ENCODE measurements around the gene CEP104. TPM values are rescaled to one million over a fixed set of nuclear protein-coding genes. Genes with fewer than 3 reads are reported as not detected.

CEP104 gene
- total RNA-seq, 1 experiment from 2014 or later: 34.5 TPM

- peaks cover 5% of the 10 kb centered on the region for H3K27me3 Mint-ChIP-seq (ENCODE audit: low read depth)
- Histone ChIP-seq H2BK15ac (ENCODE audit: low read depth, low read length) (no peak overlapping the region), H3K27ac (ENCODE audit: insufficient read length, low read depth, low read length) (no peak overlapping the region), H2BK5ac (ENCODE audit: insufficient read length, low read length) (no peak overlapping the region), H3K79me2 (ENCODE audit: insufficient read depth, low read length) (no peaks in the 10 kb centered on the region), H3K56ac (ENCODE audit: insufficient read length, low read depth, low read length) (no peak overlapping the region), H3K18ac (ENCODE audit: insufficient read length, low read depth, low read length) (no peak overlapping the region), H3K4me2 (ENCODE audit: insufficient read depth, insufficient read length, low read length) (no peak overlapping the region), H4K5ac (ENCODE audit: insufficient read length, low read depth, low read length) (no peak overlapping the region), H2AK5ac (ENCODE audit: insufficient read length, low read length) (no peak overlapping the region), H3K27me3 (ENCODE audit: insufficient read depth, low read length) (no peaks in the 10 kb centered on the region), H2AFZ (ENCODE audit: low read length) (no peak overlapping the region), H3K9me3 (ENCODE audit: control insufficient read depth, low read depth, low read length) (no peaks in the 10 kb centered on the region), H2BK12ac (ENCODE audit: insufficient read length, low read depth, low read length) (no peak overlapping the region), H3K9ac (ENCODE audit: extremely low read depth, insufficient read length, low read length) (no peak overlapping the region), H4K91ac (ENCODE audit: insufficient read length, low read depth, low read length) (no peak overlapping the region), H2BK20ac (ENCODE audit: low read depth, low read length, poor library complexity, severe bottlenecking) (no peak overlapping the region), H3K23ac (ENCODE audit: insufficient read length, low read depth, low read length) (no peak overlapping the region), H3K23me2 (ENCODE audit: insufficient read length, low read depth, low read length, poor library complexity, severe bottlenecking) (peaks cover 11% of the 10 kb centered on the region), H3T11ph (ENCODE audit: low read length) (no peak overlapping the region), H3K4ac (ENCODE audit: low read depth, low read length) (no peak overlapping the region), H3K4me1 (ENCODE audit: insufficient read depth, low read length) (no peaks in the 10 kb centered on the region; the same call in 1 of the 2 replicates), H3K79me1 (ENCODE audit: insufficient read depth, low read depth, low read length, poor library complexity, severe bottlenecking) (no peaks in the 10 kb centered on the region), H3K14ac (ENCODE audit: insufficient read depth, low read length) (no peak overlapping the region; the same call in 1 of the 2 replicates), H4K8ac (replicated peaks; ENCODE audit: insufficient read length, low read depth, low read length) (no peak overlapping the region), H4K20me1 (ENCODE audit: control insufficient read depth, insufficient read depth, insufficient read length) (no peaks in the 10 kb centered on the region), H2BK120ac (ENCODE audit: low read depth, low read length, poor library complexity, severe bottlenecking) (no peak overlapping the region)
- no peak for TF ChIP-seq CTCF (conservative IDR thresholded peaks at IDR 0.05)
- no CpG with 5 or more reads among the region's 21 CpGs for whole genome bisulfite sequencing (ENCODE audit: extremely low coverage, insufficient read length, low lambda C conversion rate)
- H3K4me1 Mint-ChIP-seq: peaks cover 10 to 23% of the 10 kb centered on the region in 2 experiments
- H3K4me3 Mint-ChIP-seq: peak overlapping the region in 1 of 2 experiments; percentile 42; a peak in 1 of 5 replicates
- peaks cover 19 to 25% (median 24%) of the 10 kb centered on the region in 3 experiments for H3K36me3 Mint-ChIP-seq (ENCODE audit: insufficient read depth in 1 of 3, low read depth in 3 of 3)
- H3K9me3 Mint-ChIP-seq: no peaks in the 10 kb centered on the region
- DNase-seq: no peak
- no peak overlapping the region; a peak in 1 of 7 replicates for H3K27ac Mint-ChIP-seq
These were observed 80.6 kb downstream of the CEP104 start for GRCh38 chr1:3776231-3776961.

Data from H9 (cell line).